Gastrocnemius medialis (tissue), 4 donors: ENCODE measurements around the gene TMEFF1. TPM values are rescaled to one million over a fixed set of nuclear protein-coding genes. Genes with fewer than 3 reads are reported as not detected.

Experiments used
- ATAC-seq, 2 donors: fragments of 150-250 bp; one replicate each; pipeline ENCODE4 v1.9.1; 2016
- DNase-seq, 2 donors: peaks; one replicate each; pipeline ENCODE4 v3.0.0-alpha.2; 2019
- H3K27ac ChIP-seq, 4 donors: fragments of 200-600 bp; sonication (generic); 1 replicate in 1 of 4; 2 replicates in 3 of 4; pipeline ENCODE4 v1.5.1; 2016 to 2018; ENCODE audit warnings: mild to moderate bottlenecking in 2 of 4, moderate library complexity in 1 of 4
- H3K27me3 ChIP-seq, 3 donors: fragments of 200-600 bp; sonication (generic) in 2 of 3; 1 replicate in 1 of 3; 2 replicates in 2 of 3; pipeline versions ENCODE4 v1.5.1 to v1.6.0; 2016 to 2019; ENCODE audit warnings: mild to moderate bottlenecking in 1 of 3, moderate library complexity in 1 of 3
- H3K36me3 ChIP-seq, 2 donors: fragments of 200-600 bp; sonication (generic) in 1 of 2; one replicate each; pipeline ENCODE4 v1.5.1; 2017 to 2018
- H3K4me1 ChIP-seq, 2 donors: fragments of 200-600 bp; sonication (generic) in 1 of 2; one replicate each; pipeline ENCODE4 v1.5.1; 2016 to 2017; ENCODE audit warnings: mild to moderate bottlenecking in 2 of 2
- H3K4me3 ChIP-seq, 4 donors: fragments of 200-600 bp; sonication (generic) in 3 of 4; 1 replicate in 1 of 4; 2 replicates in 3 of 4; pipeline ENCODE4 v1.5.1; 2016 to 2019; ENCODE audit warnings: mild to moderate bottlenecking in 2 of 4
- H3K9me3 ChIP-seq, 3 donors: fragments of 200-600 bp; sonication (generic) in 2 of 3; 1 replicate in 1 of 3; 2 replicates in 2 of 3; pipeline ENCODE4 v1.5.1; 2016 to 2019
- CTCF ChIP-seq, 5 experiments: fragments of 450-650 bp in 3 of 5; fragments of 200-600 bp in 2 of 5; sonication (generic) in 2 of 5; IDR thresholded peaks in 4 of 5; conservative IDR thresholded peaks in 1 of 5; 1 replicate in 4 of 5; 2 replicates in 1 of 5; pipeline ENCODE4 v1.5.1; 2016 to 2019; ENCODE audit warnings: antibody characterized with exemption in 5 of 5, mild to moderate bottlenecking in 3 of 5, moderate library complexity in 3 of 5
- POLR2A ChIP-seq, 2 donors: fragments of 450-650 bp; IDR thresholded peaks; one replicate each; pipeline ENCODE4 v1.6.1; 2017; ENCODE audit warnings: antibody characterized with exemption in 2 of 2, mild to moderate bottlenecking in 2 of 2, moderate library complexity in 2 of 2
- in situ Hi-C, 4 donors: fragments of 200-750 bp; cut with MboI; loops; one replicate each; pipeline versions ENCODE4 v1.15.0 to v1.8.0; 2017; ENCODE audit warnings: low sequenced_read_pairs in 4 of 4
- intact Hi-C: fragments of 100-400 bp; cut with DNase I; formaldehyde crosslinking; loops from one replicate; pipeline ENCODE4 v1.15.1; 2023; ENCODE audit warnings: low total_unique reads
- total RNA-seq, 4 donors: library from RNA; depleted of rRNA; stranded (reverse); fragments of >200 nt; gene quantifications; one replicate each; pipeline versions ENCODE4 v1.1.0 to v1.2.3, GENCODE V29; 2016

The TMEFF1 gene
- total RNA-seq, 4 donors from 2014 or later = not detected

GRCh38 chr9:100489836-100490235 is 16.9 kb downstream of the TMEFF1 start:
- DNase-seq (no peak), ATAC-seq (no peak)
- in situ Hi-C loops (no loop called here), intact Hi-C loops (loop anchor here (5.0 to 10.0 kb wide), 2 partner anchors 63 to 135 kb away; partner anchors contain the start of genes MSANTD3 and TEX10)
- no peaks in the 10 kb centered on the region for H3K4me1 ChIP-seq
- no peaks in the 10 kb centered on the region for H3K27me3 ChIP-seq
- H3K36me3 ChIP-seq = no peaks in the 10 kb centered on the region
- H3K4me3 ChIP-seq = no peak overlapping the region
- no peak for TF ChIP-seq CTCF (IDR thresholded peaks at IDR 0.05 in 4 of 5, conservative IDR thresholded peaks at IDR 0.05 in 1 of 5)
- no peak for TF ChIP-seq POLR2A (IDR thresholded peaks at IDR 0.05)
- no peak overlapping the region for H3K27ac ChIP-seq
- H3K9me3 ChIP-seq = no peaks in the 10 kb centered on the region

GRCh38 chr9:100492952-100493351 is 20.0 kb downstream of the TMEFF1 start:
- no peaks in the 10 kb centered on the region for H3K9me3 ChIP-seq
- no peak overlapping the region for H3K4me3 ChIP-seq
- H3K4me1 ChIP-seq = no peaks in the 10 kb centered on the region
- TF ChIP-seq POLR2A (IDR thresholded peaks at IDR 0.05) (no peak), CTCF (IDR thresholded peaks at IDR 0.05 in 4 of 5, conservative IDR thresholded peaks at IDR 0.05 in 1 of 5) (peak in 3 of 5 experiments; percentile 22 to 48 (median 23))
- in situ Hi-C loops = no loop called here
- H3K27ac ChIP-seq = no peak overlapping the region
- H3K27me3 ChIP-seq = no peaks in the 10 kb centered on the region
- DNase-seq = no peak
- intact Hi-C loops = loop anchor here (2.0 kb wide), 1 partner anchor 48 kb away; no protein-coding TSS in a partner anchor
- no peaks in the 10 kb centered on the region for H3K36me3 ChIP-seq
- peak; percentile 62 to 71 for ATAC-seq

- no peak for ATAC-seq
- intact Hi-C loops = no loop called here
- H3K36me3 ChIP-seq = no peaks in the 10 kb centered on the region
- no peak overlapping the region for H3K27ac ChIP-seq
- no peak overlapping the region for H3K4me3 ChIP-seq
- no peaks in the 10 kb centered on the region for H3K4me1 ChIP-seq
- no peaks in the 10 kb centered on the region for H3K9me3 ChIP-seq
- DNase-seq = no peak
- in situ Hi-C loops = no loop called here
- no peak for TF ChIP-seq CTCF (IDR thresholded peaks at IDR 0.05 in 4 of 5, conservative IDR thresholded peaks at IDR 0.05 in 1 of 5)
- H3K27me3 ChIP-seq = no peaks in the 10 kb centered on the region
These were observed 25.6 kb downstream of the TMEFF1 start for GRCh38 chr9:100498592-100498991.

- intact Hi-C loops (no loop called here), in situ Hi-C loops (no loop called here)
- DNase-seq = no peak
- H3K4me1 ChIP-seq = no peaks in the 10 kb centered on the region
- no peaks in the 10 kb centered on the region for H3K9me3 ChIP-seq
- H3K27ac ChIP-seq = no peak overlapping the region
- no peak overlapping the region for H3K4me3 ChIP-seq
- no peak for TF ChIP-seq CTCF (IDR thresholded peaks at IDR 0.05 in 4 of 5, conservative IDR thresholded peaks at IDR 0.05 in 1 of 5)
- TF ChIP-seq POLR2A (IDR thresholded peaks at IDR 0.05) = no peak
- H3K36me3 ChIP-seq = no peaks in the 10 kb centered on the region
- ATAC-seq = no peak
- no peaks in the 10 kb centered on the region for H3K27me3 ChIP-seq
These were observed 26.5 kb downstream of the TMEFF1 start for GRCh38 chr9:100499460-100499859.

GRCh38 chr9:100499866-100500265 is 26.9 kb downstream of the TMEFF1 start:
- in situ Hi-C loops = loop anchor here in 1 of 4 donors (10.0 kb wide), 1 partner anchor 95 kb away; no protein-coding TSS in a partner anchor
- DNase-seq = no peak
- Histone ChIP-seq H3K36me3 (no peaks in the 10 kb centered on the region), H3K4me1 (no peaks in the 10 kb centered on the region), H3K27ac (no peak overlapping the region), H3K4me3 (no peak overlapping the region), H3K27me3 (no peaks in the 10 kb centered on the region), H3K9me3 (no peaks in the 10 kb centered on the region)
- ATAC-seq = no peak
- intact Hi-C loops = no loop called here
- TF ChIP-seq CTCF (IDR thresholded peaks at IDR 0.05 in 4 of 5, conservative IDR thresholded peaks at IDR 0.05 in 1 of 5) = no peak
- TF ChIP-seq POLR2A (IDR thresholded peaks at IDR 0.05) = no peak
